K562 (cell line): ENCODE data around the gene LENG8. TPM values are rescaled to one million over a fixed set of nuclear protein-coding genes. Genes with fewer than 3 reads are reported as not detected.

Source experiments
- ATAC-seq: fragments of 200-7000 bp; cut with Tn5 transposase; 3 replicates; pipeline ENCODE4 v1.9.1; 2020; ENCODE audit warnings: moderate library complexity
- BruUV-seq: library from RNA; stranded (reverse); fragments of 400-500 nt; replicated peaks from 2 replicates; lab custom pipeline; 2021; lab: Mats Ljungman, UMichigan
- CTCF ChIA-PET: fragments of 300-600 bp; formaldehyde crosslinking; extraction: SDS; loops from one replicate; lab custom pipeline; 2021; ENCODE audit warnings: low intra/inter-chr PET ratio; lab: Yijun Ruan, JAX
- POLR2A ChIA-PET: fragments of 300-600, 350-650 bp; sonication (Branson Sonifier 250); formaldehyde crosslinking; extraction: SDS; loops from one replicate; lab custom pipeline; 2021; ENCODE audit warnings: antibody characterized with exemption, inconsistent platforms; lab: Yijun Ruan, JAX
- DNase-seq, 4 experiments: peaks; one replicate each; pipeline versions ENCODE4 v3.0.0 to v3.0.0-alpha.2; 2011 to 2018; ENCODE audit warnings: low spot score in 3 of 4, mixed read lengths in 3 of 4; ENCODE audit errors: extremely low read depth in 1 of 4
- FAIRE-seq: peaks from 2 replicates; lab custom pipeline; 2011; peaks lifted over from hg19 to GRCh38; lab: Jason Lieb, UNC
- H2AFZ ChIP-seq: 2 replicates; pipeline ENCODE4 v1.6.0; 2011; ENCODE audit warnings: low read depth, low read length, control low read depth, inconsistent platforms
- H3K27ac ChIP-seq: fragments of 200-600 bp; 3 replicates; pipeline ENCODE4 v1.8.0; 2011; ENCODE audit warnings: low read depth, mild to moderate bottlenecking, control low read depth, inconsistent platforms, low read length, moderate library complexity, mixed read lengths; ENCODE audit errors: extremely low read depth
- H3K27me3 ChIP-seq, 2 experiments: fragments of 300-600 bp in 1 of 2; 2 replicates in 1 of 2; 3 replicates in 1 of 2; pipeline versions ENCODE4 v1.6.0 to v1.8.0; 2011; ENCODE audit warnings: inconsistent platforms in 2 of 2, low read length in 2 of 2, mild to moderate bottlenecking in 1 of 2, mixed read lengths in 1 of 2, moderate library complexity in 1 of 2; ENCODE audit not compliant: control insufficient read depth in 2 of 2, insufficient read depth in 2 of 2
- H3K36me3 ChIP-seq: fragments of 300-600 bp; 3 replicates; pipeline ENCODE4 v1.8.0; 2011; ENCODE audit warnings: mild to moderate bottlenecking, low read length, inconsistent platforms; ENCODE audit not compliant: control insufficient read depth, insufficient read depth
- H3K4me1 ChIP-seq, 2 experiments: fragments of 200-600 bp in 1 of 2; replicated peaks in 1 of 2; 2 replicates in 1 of 2; 3 replicates in 1 of 2; pipeline versions ENCODE4 v1.5.1 to v1.8.0; 2011; ENCODE audit warnings: inconsistent platforms in 2 of 2, low read length in 2 of 2, mild to moderate bottlenecking in 1 of 2, mixed read lengths in 1 of 2, moderate library complexity in 1 of 2; ENCODE audit not compliant: control insufficient read depth in 2 of 2, insufficient read depth in 2 of 2
- H3K4me2 ChIP-seq: 2 replicates; pipeline ENCODE4 v1.6.1; 2011; ENCODE audit warnings: low read length, control low read depth, inconsistent platforms, mixed read lengths; ENCODE audit not compliant: insufficient read depth
- H3K4me3 ChIP-seq: fragments of 200-600 bp; sonication (generic), shearing (Covaris generic); 2 replicates; pipeline ENCODE4 v1.5.1; 2016; ENCODE audit warnings: control low read depth, inconsistent platforms
- H3K79me2 ChIP-seq: fragments of 200-600 bp; 3 replicates; pipeline ENCODE4 v1.8.0; 2011; ENCODE audit warnings: low read length, inconsistent platforms; ENCODE audit not compliant: control insufficient read depth, insufficient read depth
- H3K9ac ChIP-seq, 2 experiments: 2 replicates each; pipeline versions ENCODE4 v1.6.0 to v1.6.1; 2011; ENCODE audit warnings: low read depth in 2 of 2, low read length in 2 of 2, control low read depth in 1 of 2, inconsistent platforms in 1 of 2, mild to moderate bottlenecking in 1 of 2, mixed read lengths in 1 of 2; ENCODE audit not compliant: insufficient read depth in 1 of 2
- H3K9me1 ChIP-seq: one replicate; pipeline ENCODE4 v1.6.0; 2011; ENCODE audit warnings: inconsistent platforms, mild to moderate bottlenecking, low read length, moderate library complexity; ENCODE audit not compliant: control insufficient read depth, insufficient read depth
- H3K9me3 ChIP-seq: replicated peaks from 2 replicates; pipeline ENCODE4 v1.5.1; 2011; ENCODE audit warnings: low read depth, low read length, inconsistent platforms; ENCODE audit not compliant: control insufficient read depth, insufficient read depth
- H4K20me1 ChIP-seq: replicated peaks from 2 replicates; pipeline ENCODE4 v1.6.1; 2011; ENCODE audit warnings: low read length, inconsistent platforms, mixed read lengths; ENCODE audit not compliant: control insufficient read depth, insufficient read depth
- EGR1 ChIP-seq: fragments of 450-650 bp; conservative IDR thresholded peaks from 2 replicates; pipeline ENCODE4 v1.6.1; 2017; ENCODE audit warnings: mild to moderate bottlenecking
- KDM4B ChIP-seq, 2 experiments: fragments of 450-650 bp in 1 of 2; sonication (generic) in 1 of 2; IDR thresholded peaks; 2 replicates each; pipeline ENCODE4 v1.6.1; 2016 to 2017; ENCODE audit warnings: borderline replicate concordance in 2 of 2, antibody characterized with exemption in 1 of 2, low read depth in 1 of 2, mild to moderate bottlenecking in 1 of 2
- NFXL1 ChIP-seq: fragments of 450-650 bp; formaldehyde crosslinking; IDR thresholded peaks from 2 replicates; pipeline ENCODE4 v1.4.0; 2021; ENCODE audit warnings: mild to moderate bottlenecking
- NR4A1 ChIP-seq, 2 experiments: fragments of 250-450 bp in 1 of 2; fragments of 450-650 bp in 1 of 2; sonication (Bioruptor Pico) in 1 of 2; IDR thresholded peaks; 2 replicates each; pipeline versions ENCODE4 v1.4.0 to v1.6.1; 2016 to 2020; ENCODE audit warnings: mild to moderate bottlenecking in 2 of 2, missing compliant biosample characterization in 1 of 2, missing genetic modification characterization in 1 of 2, moderate library complexity in 1 of 2
- SMARCE1 ChIP-seq: fragments of 450-650 bp; IDR thresholded peaks from 2 replicates; pipeline ENCODE4 v1.7.1; 2016; ENCODE audit warnings: mild to moderate bottlenecking
- SOX6 ChIP-seq: fragments of 450-650 bp; IDR thresholded peaks from 2 replicates; pipeline ENCODE4 v1.6.1; 2014; ENCODE audit warnings: mild to moderate bottlenecking
- ZBTB1 ChIP-seq: sonication (generic); formaldehyde crosslinking; IDR thresholded peaks from 2 replicates; pipeline ENCODE4 v1.8.1; 2023; ENCODE audit warnings: missing genetic modification reagents, low read depth, mild to moderate bottlenecking, borderline replicate concordance
- whole genome bisulfite sequencing: fragments of 100-300 bp; shearing (Covaris generic); methylation state at CpG from one replicate; pipeline ENCODE4 v1.1.6; 2016; ENCODE audit warnings: low coverage, mixed read lengths; ENCODE audit not compliant: insufficient coverage; ENCODE audit errors: missing lambda C conversion rate; 5-methylcytosine and 5-hydroxymethylcytosine counted together
- in situ Hi-C: fragments of 300-500 bp; cut with MboI; formaldehyde crosslinking; loops from 4 replicates; pipeline ENCODE4 v1.15.0; 2018; ENCODE audit warnings: inconsistent platforms, mixed read lengths
- intact Hi-C: fragments of 100-400 bp; cut with micrococcal nuclease; formaldehyde crosslinking; loops from 2 replicates; pipeline ENCODE4 v1.14.2; 2022
- polyA plus RNA-seq, 8 experiments: library from polyadenylated mRNA; depleted of rRNA in 4 of 8; stranded (reverse) in 5 of 8; unstranded in 3 of 8; fragments of >200 nt; fragmentation: Nextera tagmentation in 2 of 8; fragmentation: Illumina TruSeq in 1 of 8; extraction: Ambion mirVana in 2 of 8; extraction: Trizol in 1 of 8; gene quantifications; 2 replicates each; pipeline versions ENCODE4 v1.2.1 to v1.2.3, GENCODE V29; 2011 to 2014; ENCODE audit warnings: inconsistent platforms in 1 of 8, missing spikeins in 1 of 8
- total RNA-seq, 7 experiments: library from RNA; depleted of rRNA in 6 of 7; stranded (reverse); fragments of >200 nt in 6 of 7; fragmentation: Illumina TruSeq in 2 of 7; extraction: Trizol in 2 of 7; gene quantifications; 2 replicates each; pipeline versions ENCODE4 v1.2.1 to v1.2.3, GENCODE V29; 2011 to 2021; ENCODE audit warnings: low replicate concordance in 1 of 7
- TF ChIP-seq, protein P1 (sequence below): sonication (generic); formaldehyde crosslinking; IDR thresholded peaks from 2 replicates; pipeline ENCODE4 v1.8.1; 2023; ENCODE audit warnings: mild to moderate bottlenecking, missing genetic modification reagents
- TF ChIP-seq, protein P2 (sequence below): fragments of 450-650 bp; IDR thresholded peaks from 2 replicates; pipeline ENCODE4 v1.6.1; 2016; ENCODE audit warnings: borderline replicate concordance

The LENG8 gene
- total and polyA plus RNA-seq, 9 of the 15 experiments (the other 6 are each of a cell fraction or from before 2014, with no cell fraction given): 0.74 to 146 (median 28.1) TPM

DNA sequence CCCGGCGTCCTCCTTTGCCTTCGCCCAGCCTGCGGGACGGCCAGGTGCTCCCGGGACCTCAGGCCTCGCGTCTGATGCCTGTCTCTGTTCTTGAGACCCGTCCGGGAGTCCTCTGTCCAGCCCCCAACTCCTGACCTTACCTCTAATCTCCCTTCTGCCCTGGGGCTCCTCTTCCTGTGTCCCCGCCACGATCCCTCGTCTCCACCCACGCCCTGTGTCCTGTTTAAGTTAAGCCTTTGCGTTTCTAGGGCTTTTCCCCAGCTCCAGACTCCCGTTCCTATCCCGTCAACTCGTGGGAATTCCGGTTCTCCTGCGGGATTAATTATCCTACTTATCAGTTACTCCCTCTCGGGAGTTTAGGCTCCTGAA is 686 bp downstream of the LENG8 start:
- in situ Hi-C loops: no loop called here
- peak; percentile 10; the same call in 1 of the 3 replicates for ATAC-seq
- no peak for FAIRE-seq
- no peak for TF ChIP-seq NFXL1 (CRISPR knock-in tag)
- 0 out of 2 replicates have a peak, but pooled peaks have one; percentile 34 for TF ChIP-seq ZBTB1 (CRISPR knock-in tag)
- TF ChIP-seq, protein P1, sequence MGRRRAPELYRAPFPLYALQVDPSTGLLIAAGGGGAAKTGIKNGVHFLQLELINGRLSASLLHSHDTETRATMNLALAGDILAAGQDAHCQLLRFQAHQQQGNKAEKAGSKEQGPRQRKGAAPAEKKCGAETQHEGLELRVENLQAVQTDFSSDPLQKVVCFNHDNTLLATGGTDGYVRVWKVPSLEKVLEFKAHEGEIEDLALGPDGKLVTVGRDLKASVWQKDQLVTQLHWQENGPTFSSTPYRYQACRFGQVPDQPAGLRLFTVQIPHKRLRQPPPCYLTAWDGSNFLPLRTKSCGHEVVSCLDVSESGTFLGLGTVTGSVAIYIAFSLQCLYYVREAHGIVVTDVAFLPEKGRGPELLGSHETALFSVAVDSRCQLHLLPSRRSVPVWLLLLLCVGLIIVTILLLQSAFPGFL (CRISPR knock-in tag): 0 out of 2 replicates have a peak, but pooled peaks have one; percentile 36
- TF ChIP-seq, protein P2, sequence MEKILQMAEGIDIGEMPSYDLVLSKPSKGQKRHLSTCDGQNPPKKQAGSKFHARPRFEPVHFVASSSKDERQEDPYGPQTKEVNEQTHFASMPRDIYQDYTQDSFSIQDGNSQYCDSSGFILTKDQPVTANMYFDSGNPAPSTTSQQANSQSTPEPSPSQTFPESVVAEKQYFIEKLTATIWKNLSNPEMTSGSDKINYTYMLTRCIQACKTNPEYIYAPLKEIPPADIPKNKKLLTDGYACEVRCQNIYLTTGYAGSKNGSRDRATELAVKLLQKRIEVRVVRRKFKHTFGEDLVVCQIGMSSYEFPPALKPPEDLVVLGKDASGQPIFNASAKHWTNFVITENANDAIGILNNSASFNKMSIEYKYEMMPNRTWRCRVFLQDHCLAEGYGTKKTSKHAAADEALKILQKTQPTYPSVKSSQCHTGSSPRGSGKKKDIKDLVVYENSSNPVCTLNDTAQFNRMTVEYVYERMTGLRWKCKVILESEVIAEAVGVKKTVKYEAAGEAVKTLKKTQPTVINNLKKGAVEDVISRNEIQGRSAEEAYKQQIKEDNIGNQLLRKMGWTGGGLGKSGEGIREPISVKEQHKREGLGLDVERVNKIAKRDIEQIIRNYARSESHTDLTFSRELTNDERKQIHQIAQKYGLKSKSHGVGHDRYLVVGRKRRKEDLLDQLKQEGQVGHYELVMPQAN: peak; percentile 74; the same call in 1 of the 2 replicates
- TF ChIP-seq SMARCE1: 0 out of 2 replicates have a peak, but pooled peaks have one; percentile 16
- peak in 1 of 2 experiments; percentile 12; a peak in 1 of 4 replicates for TF ChIP-seq KDM4B (IDR thresholded peaks at IDR 0.05; ENCODE audit: borderline replicate concordance in 2 of 2, low read depth in 1 of 2)
- peak; percentile 86 for TF ChIP-seq EGR1
- TF ChIP-seq SOX6: no peak
- TF ChIP-seq NR4A1 (CRISPR knock-in tag; IDR thresholded peaks at IDR 0.05): 0 out of 2 replicates have a peak, but pooled peaks have one; percentile 10
- TF ChIP-seq NR4A1 (tag; IDR thresholded peaks at IDR 0.05): no peak

More for the DNA sequence above, 686 bp downstream of the LENG8 start:
- H3K4me3 ChIP-seq: peak overlapping the region; percentile 72
- CTCF ChIA-PET: no interaction called here
- H3K27ac ChIP-seq: peak overlapping the region; percentile 97
- peaks cover 65% of the 10 kb centered on the region for H3K36me3 ChIP-seq
- no peaks in the 10 kb centered on the region for H3K27me3 ChIP-seq
- intact Hi-C loops: loop anchor here (1.0 kb wide), 1 partner anchor 14 kb away; the partner anchor contains the start of gene LENG9
- H3K9me1 ChIP-seq: peaks cover 10% of the 10 kb centered on the region
- H3K79me2 ChIP-seq: peaks cover 80% of the 10 kb centered on the region
- peaks cover 19 to 40% of the 10 kb centered on the region in 2 experiments; a peak in 4 of 5 replicates for H3K4me1 ChIP-seq
- peak overlapping the region; percentile 93 to 100 for H3K9ac ChIP-seq
- peak overlapping the region; percentile 98 for H2AFZ ChIP-seq
- 0% methylated on average over 21 of the region's 21 CpGs for WGBS
- POLR2A ChIA-PET: interaction anchor here (2.3 to 3.3 kb wide), 2 partner anchors 10 to 14 kb away, joined by 15 to 16 read pairs; partner anchors contain the start of gene LENG9
- peaks cover 25% of the 10 kb centered on the region for H4K20me1 ChIP-seq
- H3K9me3 ChIP-seq: no peaks in the 10 kb centered on the region
- no TSS peak for BruUV-seq
- H3K4me2 ChIP-seq: peak overlapping the region; percentile 88
- no peak for DNase-seq
